ENCODE measurements around the gene KRTAP4-4. TPM values are rescaled to one million over a fixed set of nuclear protein-coding genes. Genes with fewer than 3 reads are reported as not detected.

Gene KRTAP4-4
- total RNA-seq, 1 donor, result not detected

DNA sequence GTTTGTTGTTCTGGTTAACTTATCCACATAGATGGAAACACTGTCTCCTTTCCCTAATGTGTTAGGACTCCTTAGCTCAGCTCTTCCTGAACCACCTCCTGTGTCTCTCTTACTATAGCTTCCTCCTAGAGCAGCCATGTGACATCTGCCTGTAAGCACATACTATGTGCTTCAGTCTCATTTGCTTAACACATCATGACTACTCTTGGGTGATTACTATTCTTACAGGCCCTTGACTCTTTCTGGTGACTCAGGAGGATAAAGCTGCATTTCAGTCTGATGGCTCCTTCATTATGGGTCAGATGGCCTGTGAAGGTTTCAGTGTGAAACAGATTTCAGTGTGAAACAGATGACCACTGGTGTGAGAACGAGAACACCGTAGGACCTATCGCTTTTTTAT lies 17.8 kb upstream of the KRTAP4-4 start:
- Histone ChIP-seq H3K4me1 (ENCODE audit: insufficient read depth, low read length) (peaks cover 18% of the 10 kb centered on the region), H4K20me1 (ENCODE audit: insufficient read depth, low read length) (no peaks in the 10 kb centered on the region), H2AFZ (ENCODE audit: low read length) (peak overlapping the region; percentile 33), H3K27ac (ENCODE audit: low read depth, low read length) (peak overlapping the region; percentile 90), H3K4me2 (ENCODE audit: insufficient read depth, low read length) (peak overlapping the region; percentile 14), H3K9me3 (ENCODE audit: low read depth, low read length) (no peaks in the 10 kb centered on the region), H3K27me3 (ENCODE audit: insufficient read depth, low read length) (no peaks in the 10 kb centered on the region), H3K36me3 (ENCODE audit: insufficient read depth, low read length) (no peaks in the 10 kb centered on the region), H3K4me3 (ENCODE audit: insufficient read depth, low read length) (no peak overlapping the region), H3K79me2 (ENCODE audit: insufficient read depth, low read length) (no peaks in the 10 kb centered on the region)
- peak; percentile 95 for DNase-seq (ENCODE audit: insufficient read length, low spot score, missing footprints)
- no peak for TF ChIP-seq CTCF (IDR thresholded peaks at IDR 0.05; ENCODE audit: extremely low read depth, low read depth, low read length)

DNA sequence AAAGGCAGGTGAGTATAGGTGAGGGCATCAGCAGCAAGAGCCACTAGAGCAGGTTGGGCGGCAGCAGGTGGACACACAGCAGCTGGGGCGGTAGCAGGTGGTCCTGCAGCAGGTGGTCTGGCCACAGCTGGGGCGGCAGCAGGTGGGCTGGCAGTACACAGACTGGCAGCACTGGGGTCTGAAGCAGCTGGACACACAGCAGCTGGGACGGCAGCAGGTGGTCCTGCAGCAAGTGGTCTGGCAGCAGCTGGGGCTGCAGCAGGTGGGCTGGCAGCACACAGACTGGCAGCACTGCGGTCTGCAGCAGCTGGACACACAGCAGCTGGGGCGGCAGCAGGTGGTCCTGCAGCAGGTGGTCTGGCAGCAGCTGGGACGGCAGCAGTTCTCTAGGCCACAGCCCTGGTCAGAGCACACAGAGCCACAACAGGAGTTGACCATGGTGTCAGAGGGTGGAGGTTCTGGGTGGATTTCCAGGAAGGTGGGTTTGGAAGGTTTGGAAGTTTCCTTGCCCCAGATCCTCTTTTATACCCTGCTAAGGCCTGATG lies 17.3 kb upstream of the KRTAP4-4 start, which contains the start of gene KRTAP4-2:
TSS of gene KRTAP4-2 (minus strand) at position 495 of the 545 bp plus-strand sequence. CDS start at position 438, 57 bp downstream.
- H3K4me2 ChIP-seq (ENCODE audit: insufficient read depth, low read length), result peak within 1 kb of the TSS; percentile 14
- H3K9me3 ChIP-seq (ENCODE audit: low read depth, low read length), result no peaks in the 10 kb centered on the region
- no peak for TF ChIP-seq CTCF (IDR thresholded peaks at IDR 0.05; ENCODE audit: extremely low read depth, low read depth, low read length)
- H3K36me3 ChIP-seq (ENCODE audit: insufficient read depth, low read length), result no peaks in the 10 kb centered on the region
- DNase-seq (ENCODE audit: insufficient read length, low spot score, missing footprints), result no peak
- no peak within 1 kb of the TSS for H3K4me3 ChIP-seq (ENCODE audit: insufficient read depth, low read length)
- peaks cover 18% of the 10 kb centered on the region for H3K4me1 ChIP-seq (ENCODE audit: insufficient read depth, low read length)
- H3K27me3 ChIP-seq (ENCODE audit: insufficient read depth, low read length), result no peaks in the 10 kb centered on the region
- H3K79me2 ChIP-seq (ENCODE audit: insufficient read depth, low read length), result no peaks in the 10 kb centered on the region
- H3K27ac ChIP-seq (ENCODE audit: low read depth, low read length), result peak within 1 kb of the TSS; percentile 90
- H2AFZ ChIP-seq (ENCODE audit: low read length), result peak within 1 kb of the TSS; percentile 33
- H4K20me1 ChIP-seq (ENCODE audit: insufficient read depth, low read length), result no peaks in the 10 kb centered on the region

DNA sequence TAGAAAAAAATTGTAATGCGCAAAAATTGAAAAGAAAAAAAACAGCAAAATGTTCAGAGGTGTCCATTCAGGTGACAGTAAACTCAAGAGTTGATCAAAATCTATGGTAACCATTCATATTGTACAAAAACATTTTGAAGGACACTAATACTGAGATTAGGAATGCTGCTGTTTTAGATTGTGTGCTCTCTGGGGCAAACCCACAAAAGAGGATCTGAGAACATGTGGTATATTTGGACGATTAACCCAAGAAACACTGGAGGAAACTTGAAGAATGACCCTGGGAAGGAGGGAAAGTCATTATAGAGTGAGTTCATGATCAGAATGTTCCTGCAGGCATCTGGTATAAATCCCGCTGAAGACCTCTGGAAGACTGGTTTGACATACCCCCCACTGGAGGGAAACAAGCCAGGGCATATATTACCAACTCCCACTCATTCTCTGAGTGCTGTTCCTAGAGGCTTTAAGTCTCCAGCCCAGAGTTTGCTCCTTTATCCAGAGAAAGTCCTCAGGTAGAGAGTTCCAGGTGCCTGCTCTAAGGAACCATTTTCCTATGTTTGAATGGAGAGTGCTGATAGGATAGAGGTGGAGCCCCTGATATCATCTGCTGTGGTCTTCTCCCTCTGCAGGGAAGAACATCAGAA lies 16.3 kb upstream of the KRTAP4-4 start:
- Histone ChIP-seq H2AFZ (ENCODE audit: low read length) (no peak overlapping the region), H3K36me3 (ENCODE audit: insufficient read depth, low read length) (no peaks in the 10 kb centered on the region), H3K4me1 (ENCODE audit: insufficient read depth, low read length) (peaks cover 18% of the 10 kb centered on the region), H3K4me3 (ENCODE audit: insufficient read depth, low read length) (no peak overlapping the region), H3K27me3 (ENCODE audit: insufficient read depth, low read length) (no peaks in the 10 kb centered on the region), H3K79me2 (ENCODE audit: insufficient read depth, low read length) (no peaks in the 10 kb centered on the region), H3K9me3 (ENCODE audit: low read depth, low read length) (no peaks in the 10 kb centered on the region), H3K27ac (ENCODE audit: low read depth, low read length) (no peak overlapping the region), H3K4me2 (ENCODE audit: insufficient read depth, low read length) (no peak overlapping the region), H4K20me1 (ENCODE audit: insufficient read depth, low read length) (no peaks in the 10 kb centered on the region)
- no peak for DNase-seq (ENCODE audit: insufficient read length, low spot score, missing footprints)
- no peak for TF ChIP-seq CTCF (IDR thresholded peaks at IDR 0.05; ENCODE audit: extremely low read depth, low read depth, low read length)

DNA sequence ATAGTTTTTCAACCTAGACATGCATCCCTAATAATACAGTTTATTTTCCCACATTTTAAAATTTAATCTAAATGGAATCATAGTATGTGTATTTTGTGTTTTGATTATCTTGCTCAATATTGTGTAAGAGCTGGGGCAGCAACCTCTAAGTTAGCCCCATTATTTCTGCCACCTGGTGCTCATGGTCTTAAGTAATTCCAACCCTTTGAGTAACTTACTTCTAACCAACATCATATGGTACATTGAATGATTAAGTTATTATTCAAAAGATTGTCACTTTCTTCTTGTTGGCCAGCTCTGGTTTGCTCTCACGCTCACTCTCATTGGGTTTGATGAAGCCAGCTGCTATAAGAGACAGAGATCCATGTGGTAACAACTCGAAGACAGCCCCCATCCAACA lies 11.3 kb upstream of the KRTAP4-4 start:
- H3K4me3 ChIP-seq (ENCODE audit: insufficient read depth, low read length), result no peak overlapping the region
- DNase-seq (ENCODE audit: insufficient read length, low spot score, missing footprints), result no peak
- no peak overlapping the region for H3K4me2 ChIP-seq (ENCODE audit: insufficient read depth, low read length)
- H3K9me3 ChIP-seq (ENCODE audit: low read depth, low read length), result no peaks in the 10 kb centered on the region
- no peaks in the 10 kb centered on the region for H3K36me3 ChIP-seq (ENCODE audit: insufficient read depth, low read length)
- no peaks in the 10 kb centered on the region for H3K4me1 ChIP-seq (ENCODE audit: insufficient read depth, low read length)
- H2AFZ ChIP-seq (ENCODE audit: low read length), result no peak overlapping the region
- no peak for TF ChIP-seq CTCF (IDR thresholded peaks at IDR 0.05; ENCODE audit: extremely low read depth, low read depth, low read length)
- H4K20me1 ChIP-seq (ENCODE audit: insufficient read depth, low read length), result no peaks in the 10 kb centered on the region
- H3K27ac ChIP-seq (ENCODE audit: low read depth, low read length), result no peak overlapping the region
- no peaks in the 10 kb centered on the region for H3K27me3 ChIP-seq (ENCODE audit: insufficient read depth, low read length)
- H3K79me2 ChIP-seq (ENCODE audit: insufficient read depth, low read length), result no peaks in the 10 kb centered on the region
